Measurements from ENCODE around the gene ORC1.

The ORC1 gene

GRCh38 chr1:52334906-52335528 is 69.2 kb downstream of the ORC1 start:
- Mint-ChIP-seq H3K27me3 (no peaks in the 10 kb centered on the region), H3K4me3 (no peak overlapping the region), H3K9me3 (no peaks in the 10 kb centered on the region), H3K27ac (no peak overlapping the region), H3K4me1 (peaks cover 9% of the 10 kb centered on the region)
- DNase-seq, result no peak
- ATAC-seq, result no peak

- no peak overlapping the region for H3K27ac Mint-ChIP-seq
These were observed 71.8 kb downstream of the ORC1 start for GRCh38 chr1:52332411-52332810.

GRCh38 chr1:52328615-52329014 is 75.6 kb downstream of the ORC1 start:
- no peak for ATAC-seq

More at GRCh38 chr1:52332411-52332810, 71.8 kb downstream of the ORC1 start:
- no peak overlapping the region for H3K4me3 Mint-ChIP-seq
- H3K27me3 Mint-ChIP-seq, result no peaks in the 10 kb centered on the region
- DNase-seq (no peak), ATAC-seq (no peak)
- H3K4me1 Mint-ChIP-seq, result peaks cover 15% of the 10 kb centered on the region
- H3K9me3 Mint-ChIP-seq, result no peaks in the 10 kb centered on the region

GRCh38 chr1:52325786-52326185 is 78.4 kb downstream of the ORC1 start:
- H3K4me1 Mint-ChIP-seq, result peaks cover 13% of the 10 kb centered on the region
- H3K27me3 Mint-ChIP-seq, result no peaks in the 10 kb centered on the region
- no peak for ATAC-seq
- no peak overlapping the region for H3K27ac Mint-ChIP-seq
- no peak for DNase-seq
- H3K4me3 Mint-ChIP-seq, result no peak overlapping the region
- no peaks in the 10 kb centered on the region for H3K9me3 Mint-ChIP-seq

More at GRCh38 chr1:52328615-52329014, 75.6 kb downstream of the ORC1 start:
- Mint-ChIP-seq H3K9me3 (no peaks in the 10 kb centered on the region), H3K27ac (no peak overlapping the region), H3K4me1 (peaks cover 15% of the 10 kb centered on the region), H3K4me3 (no peak overlapping the region), H3K27me3 (no peaks in the 10 kb centered on the region)
- DNase-seq, result no peak

GRCh38 chr1:52323731-52324130 is 80.5 kb downstream of the ORC1 start:
- Mint-ChIP-seq H3K27me3 (no peaks in the 10 kb centered on the region), H3K27ac (peak overlapping the region in 1 of 2 donors; percentile 69), H3K9me3 (no peaks in the 10 kb centered on the region), H3K4me1 (no peaks in the 10 kb centered on the region), H3K4me3 (no peak overlapping the region)
- no peak for ATAC-seq
- no peak for DNase-seq
